Stimulated activated CD8-positive, alpha-beta memory T cell treated with anti-CD3 and anti-CD28 coated beads, Interleukin-7, amount 100 ng/mL, for 1 hour (primary cell): ENCODE results near the gene EPOP.
"Not testable (repeated sequence)": the region's sequence is repeated elsewhere in the genome, so short reads cannot be mapped to it uniquely, and the experiment has no call there.

Source experiments
- DNase-seq, 2 donors: peaks; one replicate each; pipeline ENCODE4 v3.0.0-alpha.2; 2020; ENCODE audit warnings: low read depth in 2 of 2

EPOP gene

DNA sequence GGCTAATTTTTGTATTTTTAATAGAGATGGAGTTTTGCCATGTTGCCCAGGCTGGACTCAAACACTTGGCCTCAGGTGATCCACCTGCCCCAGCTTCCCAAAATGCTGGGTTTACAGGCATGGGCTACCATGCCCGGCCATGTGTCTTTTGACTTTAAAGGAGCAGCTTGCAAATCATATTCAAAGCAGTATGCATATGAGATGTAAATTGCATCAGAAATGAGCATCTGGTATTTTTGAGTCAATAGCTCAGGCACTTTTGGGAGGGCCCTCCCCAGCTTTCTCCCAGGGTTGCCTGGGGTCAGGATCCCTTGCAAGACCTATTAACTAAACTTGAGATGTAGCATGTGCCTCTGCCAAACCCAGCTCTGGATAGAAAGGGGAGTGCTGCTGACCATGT lies 21.5 kb downstream of the EPOP start:
- DNase-seq = no peak

DNA sequence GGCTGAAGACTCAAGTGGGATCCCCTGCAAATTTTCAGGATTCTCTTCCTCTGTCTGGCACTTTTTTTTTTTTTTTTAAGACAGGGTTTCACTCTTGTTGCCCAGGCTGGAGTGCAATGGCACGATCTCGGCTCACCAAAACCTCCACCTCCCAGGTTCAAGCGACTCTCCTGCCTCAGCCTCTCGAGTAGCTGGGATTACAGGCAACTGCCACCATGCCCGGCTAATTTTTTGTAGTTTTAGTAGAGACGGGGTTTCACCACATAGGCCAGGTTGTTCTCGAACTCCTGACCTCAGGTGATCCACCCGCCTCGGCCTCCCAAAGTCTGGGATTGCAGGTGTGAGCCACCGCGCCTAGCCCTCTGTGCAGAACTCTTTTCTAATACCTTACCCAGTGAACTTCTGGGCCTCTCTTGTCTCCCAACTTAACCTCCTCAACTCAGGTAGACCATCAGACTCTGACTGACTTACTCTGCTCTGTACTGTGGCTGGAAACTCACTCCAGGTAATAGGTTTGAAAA lies 24.0 kb downstream of the EPOP start:
- DNase-seq = not testable (repeated sequence)

DNA sequence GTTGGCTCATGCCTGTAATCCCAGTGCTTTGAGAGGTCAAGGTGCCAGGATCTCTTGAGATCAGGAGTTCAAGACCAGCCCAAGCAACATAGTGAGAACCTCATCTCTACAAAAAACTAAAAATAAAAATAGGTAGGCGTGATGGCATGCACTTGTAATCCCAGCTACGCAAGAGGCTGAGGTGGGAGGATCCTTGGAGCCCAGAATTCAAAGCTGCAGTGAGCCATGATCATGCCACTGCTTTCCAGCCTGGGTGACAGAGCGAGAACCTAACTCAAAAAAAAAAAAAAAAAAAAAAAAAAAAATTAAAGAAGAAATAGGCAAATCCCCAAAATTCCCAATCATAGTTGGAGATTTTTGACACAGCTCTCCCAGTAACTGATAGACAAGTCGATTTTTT lies 36.8 kb downstream of the EPOP start:
- no peak for DNase-seq

DNA sequence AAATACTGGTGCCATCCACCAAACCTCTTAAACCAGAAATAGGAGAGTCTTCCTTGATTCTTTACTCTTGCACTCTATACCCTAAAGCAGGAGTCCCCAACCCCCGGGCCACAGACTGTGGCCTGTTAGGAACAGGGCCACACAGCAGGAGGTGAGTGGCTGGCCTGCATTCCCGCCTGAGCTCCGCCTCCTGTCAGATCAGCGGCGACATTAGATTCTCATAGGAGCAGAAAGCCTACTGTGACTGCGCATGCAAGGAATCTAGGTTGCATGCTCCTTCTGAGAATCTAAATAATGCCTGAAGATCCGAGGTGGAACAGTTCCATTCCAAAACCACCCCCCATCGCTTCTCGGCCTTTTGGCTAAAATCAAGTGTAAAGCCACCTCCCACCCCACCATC lies 38.7 kb downstream of the EPOP start:
- no peak for DNase-seq

DNA sequence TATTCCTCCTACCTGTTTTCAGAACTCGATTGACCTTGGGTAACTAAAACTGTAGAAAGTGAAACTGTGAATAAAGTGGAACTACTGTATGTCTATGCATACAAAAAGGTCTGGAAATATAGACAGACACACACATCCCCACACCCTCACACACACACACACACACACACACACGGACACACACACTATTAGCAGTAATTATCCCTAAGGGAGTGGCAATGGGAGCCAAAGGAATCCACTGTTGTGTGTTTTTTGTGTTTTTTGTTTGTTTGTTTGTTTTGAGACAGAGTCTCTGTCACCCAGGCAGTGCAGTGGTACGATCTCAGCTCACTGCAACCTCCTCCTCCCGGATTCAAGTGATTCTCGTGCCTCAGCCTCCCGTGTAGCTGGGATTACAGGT lies 42.4 kb downstream of the EPOP start:
- no peak for DNase-seq

DNA sequence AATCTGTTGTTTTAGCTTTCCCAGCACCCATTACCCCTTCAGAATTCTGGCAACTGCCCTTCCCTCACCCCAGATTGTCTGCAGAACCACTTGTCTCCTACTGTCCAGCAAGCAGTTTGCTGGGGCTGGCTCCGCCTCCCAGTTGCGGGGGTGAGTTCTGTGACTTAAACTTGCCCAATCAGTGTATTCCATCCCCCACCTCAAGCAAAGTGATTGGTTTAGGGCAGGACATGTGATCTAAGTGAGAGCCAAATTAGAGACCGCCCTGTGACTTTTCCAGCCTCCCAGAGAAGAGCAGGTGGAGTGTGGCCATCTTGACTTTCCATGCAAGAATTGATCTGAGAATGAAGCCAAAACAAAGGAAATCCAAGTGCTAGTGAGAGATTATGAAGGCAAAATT lies 46.3 kb downstream of the EPOP start:
- no peak for DNase-seq

DNA sequence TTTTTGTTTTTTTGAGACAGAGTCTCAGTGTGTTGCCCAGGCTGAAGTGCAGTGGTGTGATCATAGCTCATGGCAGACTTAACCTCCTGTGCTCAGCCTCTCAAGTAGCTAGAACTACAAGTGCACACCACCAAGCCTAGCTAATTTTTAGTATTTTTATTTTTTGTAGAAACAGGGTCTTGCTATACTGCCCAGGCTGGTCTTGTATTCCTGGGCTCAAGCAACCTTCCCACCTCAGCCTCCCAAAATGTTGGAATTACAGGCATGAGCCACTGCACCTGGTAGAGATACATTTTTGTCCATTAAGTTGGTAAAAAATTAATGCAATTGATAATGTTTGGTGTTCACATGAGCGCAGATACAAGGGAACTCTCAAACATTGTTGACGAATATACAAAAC lies 46.8 kb downstream of the EPOP start:
- DNase-seq = no peak

DNA sequence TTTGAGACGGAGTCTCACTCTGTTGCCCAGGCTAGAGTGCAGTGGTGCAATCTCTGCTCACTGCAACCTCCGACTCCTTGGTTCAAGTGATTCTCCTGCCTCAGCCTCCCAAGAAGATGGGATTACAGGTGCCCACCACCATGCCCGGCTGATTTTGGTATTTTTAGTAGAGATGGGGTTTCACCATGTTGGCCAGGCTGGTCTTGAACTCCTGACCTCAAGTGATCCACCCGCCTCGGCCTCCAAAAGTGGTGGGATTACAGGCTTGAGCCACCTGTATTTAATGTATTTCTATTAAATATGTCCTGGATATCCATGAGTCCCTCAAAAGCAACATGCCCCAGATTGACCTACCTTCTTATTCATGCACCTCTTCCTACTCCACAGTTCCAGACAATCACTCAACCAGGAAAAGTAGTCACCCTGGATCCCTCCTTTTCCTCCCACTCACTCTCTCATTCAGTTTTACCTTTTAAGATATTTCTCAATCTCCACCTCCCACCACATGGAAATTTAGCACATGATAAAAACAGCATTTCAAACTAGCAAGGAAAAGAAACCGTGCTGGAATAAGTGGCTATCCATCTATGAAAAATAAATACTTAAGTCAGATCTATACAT lies 48.0 kb downstream of the EPOP start:
- not testable (repeated sequence) for DNase-seq

DNA sequence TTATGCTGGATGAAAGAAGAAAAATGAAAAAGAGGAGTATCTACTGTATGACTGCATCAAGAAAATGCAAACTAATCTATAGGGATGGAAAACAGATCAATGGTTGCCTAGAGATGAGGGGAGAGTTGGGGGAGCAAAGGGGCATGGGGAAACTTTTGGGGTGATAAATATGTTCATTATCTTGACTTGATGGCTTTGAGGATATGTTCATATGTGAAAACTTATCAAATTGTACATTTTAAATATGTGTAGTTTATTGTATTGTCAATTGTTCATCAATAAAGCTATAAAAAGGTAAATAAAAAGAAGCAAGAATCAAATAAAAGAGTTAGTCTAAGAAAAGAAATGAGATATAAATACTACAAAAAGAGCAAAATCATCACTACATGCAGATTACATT lies 49.3 kb downstream of the EPOP start:
- no peak for DNase-seq

DNA sequence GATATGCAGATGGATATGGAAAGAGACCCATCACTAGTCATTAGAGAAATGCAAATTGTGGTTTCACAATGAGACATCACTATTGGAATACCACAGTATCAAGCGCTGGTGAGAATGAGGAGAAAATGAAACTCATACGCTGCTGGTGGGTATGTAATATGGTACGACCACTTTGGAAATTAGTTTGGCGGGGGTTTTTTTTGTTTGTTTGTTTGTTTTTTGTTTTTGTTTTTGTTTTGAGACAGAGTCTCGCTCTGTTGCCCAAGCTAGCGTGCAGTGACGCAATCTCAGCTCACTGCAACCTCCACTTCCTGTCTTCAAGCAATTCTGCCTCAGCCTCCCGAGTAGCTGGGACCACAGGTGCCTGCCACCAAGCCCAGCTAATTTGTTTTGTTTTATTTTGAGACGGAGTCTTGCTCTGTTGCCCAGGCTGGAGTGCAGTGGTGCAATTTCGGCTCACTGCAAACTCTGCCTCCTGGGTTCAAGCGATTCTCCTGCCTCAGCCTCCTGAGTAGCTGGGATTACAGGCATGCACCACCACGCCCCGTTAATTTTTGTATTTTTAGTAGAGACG lies 49.9 kb downstream of the EPOP start:
- DNase-seq = not testable (repeated sequence)
